H1 (cell line): Measurements from ENCODE around the gene NEDD4L. TPM values are rescaled to one million over a fixed set of nuclear protein-coding genes. Genes with fewer than 3 reads are reported as not detected.

Source experiments
- CTBP2 ChIP-seq: IDR thresholded peaks from 2 replicates; pipeline ENCODE4 v1.7.0; 2011; ENCODE audit warnings: borderline replicate concordance, mild to moderate bottlenecking, moderate library complexity, mixed read lengths, low read length; ENCODE audit not compliant: insufficient read depth, insufficient read length
- HDAC2 ChIP-seq, 2 experiments: fragments of 300-600 bp in 1 of 2; sonication (generic) in 1 of 2; IDR thresholded peaks; 2 replicates each; pipeline ENCODE4 v1.6.1; 2011 to 2012; ENCODE audit warnings: low read depth in 2 of 2, low read length in 2 of 2, mild to moderate bottlenecking in 2 of 2, moderate library complexity in 2 of 2, borderline replicate concordance in 1 of 2, inconsistent platforms in 1 of 2
- JUN ChIP-seq: IDR thresholded peaks from 2 replicates; pipeline ENCODE4 v1.6.1; 2011; ENCODE audit warnings: low read depth, mild to moderate bottlenecking, improper control_type of control experiment, low read length
- MAFK ChIP-seq: IDR thresholded peaks from 2 replicates; pipeline ENCODE4 v1.6.1; 2012; ENCODE audit warnings: low read depth, mild to moderate bottlenecking, improper control_type of control experiment, low read length
- RBBP5 ChIP-seq: IDR thresholded peaks from 2 replicates; pipeline ENCODE4 v1.7.1; 2012; ENCODE audit warnings: low read depth, mild to moderate bottlenecking, inconsistent platforms, low read length, moderate library complexity, borderline replicate concordance
- RXRA ChIP-seq: IDR thresholded peaks from 2 replicates; pipeline ENCODE4 v1.6.1; 2011; ENCODE audit warnings: low read depth, mild to moderate bottlenecking, low read length, moderate library complexity; ENCODE audit not compliant: insufficient read depth
- polyA plus RNA-seq, 7 experiments: library from polyadenylated mRNA; depleted of rRNA in 3 of 7; stranded (reverse) in 5 of 7; unstranded in 2 of 7; fragments of >200 nt in 5 of 7; fragments of 200-250 nt in 2 of 7; gene quantifications; 1 replicate in 5 of 7; 2 replicates in 1 of 7; 4 replicates in 1 of 7; pipeline versions ENCODE4 v1.2.1 to v1.2.3, GENCODE V29; 2011 to 2013; ENCODE audit warnings: missing spikeins in 2 of 7, mixed read lengths in 2 of 7
- total RNA-seq: library from RNA; stranded (reverse); fragmentation: NEBNext Ultra II Directional; extraction: Animal tissue kit (Norgen Biotek cat#: 25700); gene quantifications from 2 replicates; pipeline ENCODE4 v1.2.1, GENCODE V29; 2021
- TF ChIP-seq, protein P1 (sequence below): IDR thresholded peaks from 2 replicates; pipeline ENCODE4 v1.6.1; 2011; ENCODE audit warnings: low read depth, mild to moderate bottlenecking, low read length; ENCODE audit not compliant: insufficient read depth

The NEDD4L gene
- total and polyA plus RNA-seq, 2 of the 8 experiments (the other 6 are each of a cell fraction or from before 2014, with no cell fraction given): 37.3 to 69.8 TPM

DNA sequence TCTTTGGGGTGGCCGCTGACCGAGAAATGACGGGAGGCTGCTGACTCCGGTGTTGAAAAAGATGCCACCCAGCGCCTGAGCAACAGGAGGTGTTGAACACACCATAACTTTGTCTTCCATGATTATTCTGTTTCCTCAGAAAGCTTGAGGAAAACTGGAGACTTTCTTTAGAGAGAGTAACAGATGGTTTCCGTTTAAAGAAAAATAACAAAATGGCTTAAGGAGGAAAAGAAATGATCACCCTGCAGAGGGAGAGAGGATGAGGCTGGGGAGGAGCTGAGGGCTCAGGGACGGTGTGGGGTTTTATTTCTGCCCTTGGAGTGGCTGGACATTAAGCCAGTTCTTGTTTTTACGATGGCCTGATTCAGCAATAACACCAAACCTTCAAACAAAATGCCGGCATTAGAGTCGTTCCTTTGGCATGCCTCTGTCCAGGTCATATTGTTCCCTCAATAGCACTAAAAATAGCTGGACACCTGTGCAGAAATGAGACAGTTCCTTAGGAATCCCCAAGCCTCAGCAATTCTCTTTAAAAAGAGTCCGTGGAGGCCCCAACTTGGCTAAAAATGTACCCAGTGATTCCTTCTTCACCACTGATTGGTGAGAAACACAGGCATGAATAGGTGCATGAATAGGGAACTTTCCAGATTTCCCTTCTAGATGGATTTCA, 402.5 kb downstream of the NEDD4L start (continued):
- no peak for TF ChIP-seq HDAC2 (IDR thresholded peaks at IDR 0.05; ENCODE audit: borderline replicate concordance in 1 of 2, low read depth in 2 of 2, low read length in 2 of 2)
- no peak for TF ChIP-seq JUN
- no peak for TF ChIP-seq RXRA
- TF ChIP-seq CTBP2: no peak
- no peak for TF ChIP-seq RBBP5
- no peak for TF ChIP-seq MAFK
- TF ChIP-seq, protein P1, sequence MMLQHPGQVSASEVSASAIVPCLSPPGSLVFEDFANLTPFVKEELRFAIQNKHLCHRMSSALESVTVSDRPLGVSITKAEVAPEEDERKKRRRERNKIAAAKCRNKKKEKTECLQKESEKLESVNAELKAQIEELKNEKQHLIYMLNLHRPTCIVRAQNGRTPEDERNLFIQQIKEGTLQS: no peak
